IPS-NIHi7 (cell line): Measurements from ENCODE around the gene RPLP1.

Experiments used
- DNase-seq: peaks from one replicate; pipeline ENCODE4 v3.0.0; 2012; ENCODE audit warnings: mixed read lengths; ENCODE audit errors: extremely low spot score

The RPLP1 gene

DNA sequence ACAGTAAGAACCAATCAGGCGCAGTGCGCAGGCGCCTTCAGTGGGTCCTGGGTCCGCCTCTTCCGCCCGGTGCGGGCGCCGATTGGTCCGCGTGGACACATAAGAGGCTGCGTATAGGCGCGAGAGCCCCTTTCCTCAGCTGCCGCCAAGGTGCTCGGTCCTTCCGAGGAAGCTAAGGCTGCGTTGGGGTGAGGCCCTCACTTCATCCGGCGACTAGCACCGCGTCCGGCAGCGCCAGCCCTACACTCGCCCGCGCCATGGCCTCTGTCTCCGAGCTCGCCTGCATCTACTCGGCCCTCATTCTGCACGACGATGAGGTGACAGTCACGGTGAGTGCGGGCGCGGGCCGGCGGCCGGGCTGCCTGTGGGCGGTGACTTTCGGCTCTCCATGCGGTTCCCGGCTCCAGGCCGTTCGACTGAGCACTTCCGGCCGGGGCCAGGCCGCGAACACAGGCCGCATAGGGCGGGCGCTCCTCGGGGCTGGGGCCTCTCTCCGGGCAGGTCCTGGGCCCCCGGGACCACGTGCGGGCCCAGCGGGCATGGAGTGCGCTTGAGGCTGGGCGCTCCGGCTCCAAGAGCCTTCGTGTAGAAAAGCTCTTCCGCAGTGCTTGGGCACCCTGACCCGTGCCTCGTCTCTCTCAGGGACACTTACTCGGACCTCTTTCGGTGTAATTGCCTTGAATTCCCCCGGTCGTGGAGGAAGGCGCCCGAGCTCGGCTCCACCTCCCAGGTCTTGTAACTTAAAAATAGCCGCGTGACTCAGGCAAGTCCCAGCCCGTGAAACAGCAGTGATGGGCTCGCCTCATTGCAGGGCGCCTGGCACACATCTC is at the start of gene RPLP1:
TSS of gene RPLP1 (plus strand) at position 127 of the 830 bp plus-strand sequence. CDS start at position 258, 131 bp downstream.
- peak; percentile 94 for DNase-seq

- no peak for DNase-seq
Measured at GRCh38 chr15:69403594-69403993, 49.0 kb upstream of the RPLP1 start.

- DNase-seq: no peak
Measured at GRCh38 chr15:69405110-69405509, 47.5 kb upstream of the RPLP1 start.

- no peak for DNase-seq
Measured at GRCh38 chr15:69407719-69408400, 44.8 kb upstream of the RPLP1 start.

DNA sequence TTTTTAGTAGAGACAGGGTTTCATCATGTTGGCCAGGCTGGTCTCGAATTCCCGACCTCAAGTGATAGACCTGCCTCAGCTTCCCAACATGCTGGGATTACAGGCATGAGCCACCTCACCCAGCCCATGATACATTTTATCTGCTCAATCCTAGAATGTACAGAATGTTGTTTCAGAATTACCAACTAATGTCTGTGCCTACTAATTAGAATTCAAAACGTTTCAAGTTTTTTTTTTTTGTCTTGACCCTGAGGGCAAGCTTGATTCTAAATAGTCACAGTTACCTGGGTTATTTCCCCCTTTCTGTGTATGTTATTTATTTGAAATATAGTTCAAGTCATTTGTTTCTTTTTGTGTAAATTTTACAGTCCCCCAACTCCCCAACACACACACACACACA is 43.8 kb upstream of the RPLP1 start:
- no peak for DNase-seq

- DNase-seq: peak; percentile 48
Measured at GRCh38 chr15:69410248-69410874, 42.3 kb upstream of the RPLP1 start.

GRCh38 chr15:69412274-69412673 is 40.3 kb upstream of the RPLP1 start:
- no peak for DNase-seq

GRCh38 chr15:69412701-69413100 is 39.9 kb upstream of the RPLP1 start:
- no peak for DNase-seq

DNA sequence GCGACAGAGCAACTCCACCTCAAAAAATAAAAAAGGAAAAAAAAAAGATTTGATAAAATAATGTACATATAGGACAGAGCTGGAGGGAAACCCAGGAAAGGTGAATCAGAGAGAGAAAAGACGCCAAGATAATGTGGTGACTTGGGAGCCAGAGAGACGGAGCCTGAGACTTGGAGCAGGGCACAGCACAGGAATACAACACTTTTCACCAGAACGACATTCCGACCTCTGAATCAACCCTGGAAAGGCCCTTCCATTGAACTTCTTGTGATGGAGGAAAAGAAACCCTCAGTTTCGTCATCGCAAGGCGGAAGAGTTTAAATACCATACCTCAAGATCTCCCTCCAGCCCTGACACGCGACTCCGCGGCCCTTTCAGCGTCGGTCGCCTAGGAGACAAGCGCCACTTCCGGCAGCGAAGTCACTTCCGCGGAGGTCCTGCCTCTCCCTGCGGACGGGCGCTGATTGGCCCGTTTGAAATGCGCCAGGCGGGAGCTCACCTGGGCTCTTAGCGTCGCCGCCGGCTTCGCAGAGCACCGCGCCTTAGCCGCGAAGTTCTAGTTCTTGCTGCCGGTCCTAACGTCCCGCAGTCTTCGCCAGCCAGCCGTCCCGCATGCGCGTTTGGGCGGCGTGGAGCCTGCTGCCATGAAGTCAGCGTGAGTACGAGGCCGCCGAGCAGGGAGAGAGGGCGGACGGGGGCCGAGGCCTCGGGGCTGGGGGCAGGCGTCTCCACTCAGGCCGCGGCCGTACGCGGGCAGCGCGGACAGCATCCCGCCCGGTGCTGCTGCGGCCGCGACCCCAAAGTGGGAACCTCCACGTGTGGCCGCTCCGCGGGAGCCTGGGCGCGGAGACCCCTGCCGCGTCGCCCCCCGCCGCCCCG is 38.6 kb upstream of the RPLP1 start, which contains the start of gene KIF23:
TSS of gene KIF23 (plus strand) at position 528 of the 879 bp plus-strand sequence. CDS start at position 645, 117 bp downstream.
- DNase-seq: peak; percentile 99

DNA sequence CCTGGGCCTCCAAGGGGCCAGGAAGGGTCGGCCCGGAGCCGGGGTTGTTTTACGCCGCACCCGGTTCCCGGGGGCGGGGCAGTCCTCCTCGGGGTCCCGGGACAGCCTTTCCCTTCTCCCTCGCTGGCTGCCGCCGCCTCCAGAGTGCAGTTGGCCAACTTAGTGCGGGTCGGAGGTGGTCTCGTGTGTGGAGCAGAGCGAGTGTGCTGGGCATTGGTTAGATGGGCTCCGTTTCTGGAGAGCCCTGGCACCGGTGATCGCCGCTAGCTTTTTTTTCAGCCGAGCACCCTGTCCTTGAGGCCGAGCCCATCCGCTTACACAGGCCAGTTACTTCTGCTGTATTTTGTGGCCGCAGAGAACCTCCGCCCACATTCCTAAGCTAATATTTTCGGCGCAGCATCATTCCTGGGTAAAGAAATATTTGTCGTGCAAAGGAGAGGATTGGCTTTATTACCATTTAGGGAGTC is 37.9 kb upstream of the RPLP1 start:
- DNase-seq: peak; percentile 68

GRCh38 chr15:69415381-69415780 is 37.2 kb upstream of the RPLP1 start:
- DNase-seq: no peak

GRCh38 chr15:69417581-69417980 is 35.0 kb upstream of the RPLP1 start:
- no peak for DNase-seq

- DNase-seq: no peak
Measured at GRCh38 chr15:69421498-69421897, 31.1 kb upstream of the RPLP1 start.

- no peak for DNase-seq
Measured at GRCh38 chr15:69422336-69422895, 30.2 kb upstream of the RPLP1 start.

DNA sequence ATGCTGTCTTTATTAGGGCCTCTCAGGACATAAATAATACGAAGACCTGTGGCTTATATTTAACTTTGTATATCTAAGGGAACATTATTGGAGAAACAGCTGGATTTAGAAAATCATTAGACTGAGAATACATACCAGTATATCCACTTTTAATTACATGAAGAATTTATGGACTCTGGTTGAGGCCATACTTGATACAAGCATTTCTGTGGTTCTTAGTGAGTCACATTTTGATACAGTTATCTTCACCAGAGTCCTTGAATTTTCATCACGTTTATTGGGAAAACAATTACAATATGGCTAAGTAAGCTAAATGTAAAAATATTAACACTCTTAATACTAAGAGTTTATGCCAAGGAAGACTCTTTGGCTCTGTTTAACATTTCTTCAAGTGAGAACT is 28.6 kb upstream of the RPLP1 start:
- DNase-seq: no peak

DNA sequence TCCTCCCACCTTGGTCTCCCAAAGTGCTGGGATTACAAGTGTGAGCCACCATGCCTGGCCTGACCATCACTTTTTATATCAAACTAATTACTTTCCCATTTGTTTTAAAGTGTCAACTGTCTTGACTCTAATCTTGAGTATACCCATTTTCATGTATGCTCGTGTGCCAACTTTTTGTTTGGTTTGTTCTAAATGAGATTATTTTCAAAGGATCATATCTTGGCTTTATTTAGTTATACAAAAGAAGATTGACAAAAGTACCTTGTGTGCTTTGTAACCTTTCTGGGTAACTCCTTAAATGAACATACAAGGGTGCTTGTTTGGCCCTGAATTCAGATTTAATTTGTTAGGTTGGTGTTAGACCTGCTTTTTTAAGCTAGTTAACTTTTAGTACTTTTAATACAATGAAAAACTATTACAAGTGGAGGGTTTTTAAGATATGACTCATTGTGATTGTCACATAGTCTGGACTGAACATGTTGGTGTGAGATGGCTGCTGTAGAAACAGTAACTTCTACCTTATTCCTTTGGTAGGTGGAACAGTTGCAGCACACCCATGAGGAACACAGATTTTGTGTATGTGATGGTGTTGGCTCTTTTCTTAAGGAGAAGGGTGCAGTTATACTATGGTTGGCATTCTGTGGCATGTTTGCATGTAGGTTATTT is 27.7 kb upstream of the RPLP1 start:
- no peak for DNase-seq

GRCh38 chr15:69433831-69434230 is 18.8 kb upstream of the RPLP1 start:
- no peak for DNase-seq

- DNase-seq: no peak
Measured at GRCh38 chr15:69434238-69434637, 18.4 kb upstream of the RPLP1 start.

DNA sequence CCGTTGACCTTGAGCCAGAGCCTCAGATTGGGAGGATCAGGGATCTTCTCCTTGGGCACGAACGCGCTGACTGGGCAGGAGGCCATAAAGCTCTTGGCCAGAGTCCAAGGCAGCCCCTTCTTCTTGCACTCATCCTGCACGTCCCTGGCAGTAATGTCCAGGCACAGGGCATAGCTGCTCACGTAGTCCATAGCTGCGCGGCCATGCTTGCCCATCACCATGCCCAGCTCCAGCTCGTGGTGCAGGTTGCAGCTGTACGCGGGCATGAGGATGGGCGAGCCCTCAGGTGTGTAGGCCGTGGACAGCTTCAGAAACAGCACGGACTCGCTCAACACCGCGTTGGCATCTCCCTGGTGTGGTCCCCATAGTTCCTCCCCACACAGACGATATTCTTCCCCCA is 17.9 kb upstream of the RPLP1 start:
- no peak for DNase-seq

- DNase-seq: no peak
Measured at GRCh38 chr15:69435985-69436384, 16.6 kb upstream of the RPLP1 start.

GRCh38 chr15:69436951-69437350 is 15.7 kb upstream of the RPLP1 start:
- DNase-seq: no peak
